GM23248 (cell line): ENCODE data around the gene SACM1L. TPM values are rescaled to one million over a fixed set of nuclear protein-coding genes. Genes with fewer than 3 reads are reported as not detected.
"Not testable (repeated sequence)": the region's sequence is repeated elsewhere in the genome, so short reads cannot be mapped to it uniquely, and the experiment has no call there.

Experiments
- DNase-seq: peaks from one replicate; pipeline ENCODE4 v3.0.0-alpha.2; 2015
- H2AFZ ChIP-seq: fragments of 200-600 bp; sonication (generic); 2 replicates; pipeline ENCODE4 v1.6.1; 2016; ENCODE audit warnings: antibody characterized with exemption
- H3F3A ChIP-seq: fragments of 200-600 bp; sonication (generic); 2 replicates; pipeline ENCODE4 v1.6.1; 2016; ENCODE audit warnings: mild to moderate bottlenecking, antibody characterized with exemption, mixed run types; ENCODE audit not compliant: insufficient read depth
- H3K27ac ChIP-seq: fragments of 200-600 bp; sonication (generic); 2 replicates; pipeline ENCODE4 v1.5.1; 2016; ENCODE audit warnings: mild to moderate bottlenecking
- H3K27me3 ChIP-seq: fragments of 200-600 bp; sonication (generic); replicated peaks from 2 replicates; pipeline ENCODE4 v1.6.1; 2016; ENCODE audit warnings: mild to moderate bottlenecking; ENCODE audit not compliant: insufficient read depth
- H3K36me3 ChIP-seq: fragments of 200-600 bp; sonication (generic); 2 replicates; pipeline ENCODE4 v1.6.1; 2016; ENCODE audit warnings: low read depth, mild to moderate bottlenecking
- H3K4me1 ChIP-seq: fragments of 200-600 bp; sonication (generic); 2 replicates; pipeline ENCODE4 v1.6.1; 2016; ENCODE audit warnings: mild to moderate bottlenecking; ENCODE audit not compliant: insufficient read depth
- H3K4me2 ChIP-seq: fragments of 200-600 bp; sonication (generic); one replicate; pipeline ENCODE4 v1.6.1; 2016; ENCODE audit warnings: mild to moderate bottlenecking; ENCODE audit not compliant: unreplicated experiment
- H3K4me3 ChIP-seq: fragments of 200-600 bp; sonication (generic); 2 replicates; pipeline ENCODE4 v1.5.1; 2016; ENCODE audit warnings: mild to moderate bottlenecking
- H3K79me2 ChIP-seq: fragments of 200-600 bp; sonication (generic); 2 replicates; pipeline ENCODE4 v1.6.1; 2016; ENCODE audit warnings: mild to moderate bottlenecking; ENCODE audit not compliant: insufficient read depth
- H3K9ac ChIP-seq: fragments of 200-600 bp; sonication (generic); 2 replicates; pipeline ENCODE4 v1.6.1; 2016; ENCODE audit warnings: mild to moderate bottlenecking
- H3K9me2 ChIP-seq: fragments of 200-600 bp; sonication (generic); 2 replicates; pipeline ENCODE4 v1.6.1; 2016; ENCODE audit warnings: mixed run types, mild to moderate bottlenecking, moderate library complexity; ENCODE audit not compliant: insufficient read depth
- H3K9me3 ChIP-seq: fragments of 200-600 bp; sonication (generic); one replicate; pipeline ENCODE4 v1.6.1; 2017; ENCODE audit warnings: low read depth
- H4K20me1 ChIP-seq: fragments of 200-600 bp; sonication (generic); 2 replicates; pipeline ENCODE4 v1.6.0; 2016; ENCODE audit not compliant: insufficient read depth
- EZH2 ChIP-seq: fragments of 200-600 bp; sonication (generic); IDR thresholded peaks from 2 replicates; pipeline ENCODE4 v1.6.1; 2018; ENCODE audit warnings: antibody characterized with exemption, mild to moderate bottlenecking; ENCODE audit not compliant: insufficient read depth, poor library complexity, severe bottlenecking
- EZH2phosphoT487 ChIP-seq: fragments of 200-600 bp; sonication (generic); IDR thresholded peaks from 2 replicates; pipeline ENCODE4 v1.6.1; 2018; ENCODE audit warnings: antibody characterized with exemption, moderate library complexity, mild to moderate bottlenecking, low read depth; ENCODE audit not compliant: insufficient read depth
- WGBS, 2 experiments: methylation state at CpG; one replicate each; pipeline ENCODE4 v1.1.6; 2015 to 2017; ENCODE audit warnings: low lambda C conversion rate in 2 of 2, low coverage in 1 of 2; ENCODE audit errors: missing lambda C conversion rate in 2 of 2; 5-methylcytosine and 5-hydroxymethylcytosine counted together
- in situ Hi-C: fragments of 300-500 bp; cut with MboI; formaldehyde crosslinking; loops from 2 replicates; pipeline ENCODE4 v1.15.0; 2020
- polyA plus RNA-seq: library from polyadenylated mRNA; unstranded; fragments of >200 nt; fragmentation: Nextera tagmentation; extraction: Ambion mirVana; gene quantifications from 2 replicates; pipeline ENCODE4 v1.2.1, GENCODE V29; 2016
- total RNA-seq: library from RNA; depleted of rRNA; stranded (reverse); fragments of >200 nt; shearing (Covaris generic); gene quantifications from 2 replicates; pipeline ENCODE4 v1.2.3, GENCODE V29; 2014

SACM1L gene
- total and polyA plus RNA-seq, 2 experiments from 2014 or later = 33.6 to 33.9 TPM

DNA sequence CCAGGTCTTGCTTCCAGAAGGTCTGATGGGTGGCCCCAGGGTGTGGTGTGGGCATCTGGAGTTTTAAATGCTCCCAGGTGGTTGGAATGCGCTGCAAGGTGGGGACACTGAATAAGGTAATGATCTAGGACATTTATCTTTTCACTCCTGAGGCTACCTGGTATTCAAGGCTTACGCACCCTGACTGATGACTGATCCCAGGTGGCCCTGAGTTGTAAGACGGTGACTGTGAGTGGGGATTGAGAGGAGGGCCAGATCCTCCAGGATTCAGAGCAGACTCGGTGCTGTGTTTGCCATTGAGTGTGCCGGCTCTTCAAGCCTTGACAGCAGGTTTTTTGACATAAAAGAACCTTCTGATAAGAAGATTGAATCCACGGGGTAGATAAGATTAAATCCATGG is 66.9 kb downstream of the SACM1L start:
- Histone ChIP-seq H3K9me2 (no peaks in the 10 kb centered on the region), H3K27me3 (peaks cover 10% of the 10 kb centered on the region; the same call in 1 of the 2 replicates), H3K79me2 (no peaks in the 10 kb centered on the region), H3F3A (0 out of 2 replicates have a peak, but pooled peaks cover 4% of the 10 kb centered on the region), H4K20me1 (no peaks in the 10 kb centered on the region), H3K4me3 (no peak overlapping the region), H3K9me3 (no peaks in the 10 kb centered on the region), H2AFZ (no peak overlapping the region), H3K27ac (no peak overlapping the region), H3K36me3 (no peaks in the 10 kb centered on the region), H3K4me1 (no peaks in the 10 kb centered on the region), H3K9ac (no peak overlapping the region), H3K4me2 (no peak overlapping the region)
- DNase-seq = no peak
- TF ChIP-seq EZH2 = no peak
- TF ChIP-seq EZH2phosphoT487 = no peak
- 77 to 78% methylated on average over 6 of the region's 6 CpGs for WGBS, 2 experiments
- in situ Hi-C loops = loop anchor here (25.0 kb wide), 1 partner anchor 606 kb away; the partner anchor contains the start of genes CCR2 and CCR5

DNA sequence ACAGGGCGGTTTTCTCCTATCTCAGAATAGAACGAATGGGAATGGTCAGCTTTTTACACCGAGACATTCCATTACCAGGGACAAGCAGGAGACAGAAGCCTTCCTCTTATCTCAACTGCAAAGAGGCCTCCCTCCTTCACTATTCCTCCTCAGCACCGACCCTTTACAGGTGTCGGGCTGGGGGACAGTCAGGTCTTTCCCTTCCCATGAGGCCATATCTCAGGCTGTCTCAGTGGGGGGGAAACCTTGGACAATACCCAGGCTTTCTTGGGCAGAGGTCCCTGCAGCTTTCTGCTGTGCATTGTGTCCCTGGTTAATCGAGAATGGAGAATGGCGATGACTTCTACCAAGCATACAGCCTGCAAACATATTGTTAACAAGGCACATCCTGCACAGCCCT is 67.9 kb downstream of the SACM1L start:
- H3K79me2 ChIP-seq, DNase-seq, H3K9ac ChIP-seq, H2AFZ ChIP-seq, H3K9me2 ChIP-seq, H3K27ac ChIP-seq, H3K4me1 ChIP-seq, H3K9me3 ChIP-seq, H3K4me3 ChIP-seq, H3F3A ChIP-seq, H3K4me2 ChIP-seq, H4K20me1 ChIP-seq, H3K36me3 ChIP-seq: not testable (repeated sequence)
- WGBS, 2 experiments = 59 to 70% methylated on average over 7 of the region's 7 CpGs
- H3K27me3 ChIP-seq = peaks cover 18% of the 10 kb centered on the region
- in situ Hi-C loops = loop anchor here (25.0 kb wide), 1 partner anchor 605 kb away; the partner anchor contains the start of genes CCR2 and CCR5

DNA sequence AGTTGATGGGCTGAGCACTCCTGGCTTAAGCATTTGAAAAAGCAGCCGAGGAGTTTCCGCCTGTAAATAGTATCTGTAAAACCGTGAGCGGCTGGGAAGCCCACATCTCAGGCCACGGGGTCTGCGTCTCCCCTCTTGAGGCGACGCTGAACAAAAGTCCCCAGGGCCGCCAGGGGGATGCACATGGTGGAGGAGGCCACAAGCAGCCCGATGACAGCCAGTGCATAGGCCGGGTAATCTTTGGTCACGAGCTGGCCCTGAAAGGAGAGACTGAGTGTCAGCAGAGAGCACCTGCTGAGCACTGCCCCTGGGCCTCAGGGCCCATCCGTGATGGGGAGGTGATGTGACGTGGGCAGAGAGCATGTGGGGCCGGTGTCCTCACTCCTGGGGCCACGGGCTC is 69.7 kb downstream of the SACM1L start:
- WGBS, 2 experiments = 63 to 70% methylated on average over 16 of the region's 16 CpGs
- Histone ChIP-seq H3K4me2 (no peak overlapping the region), H4K20me1 (no peaks in the 10 kb centered on the region), H2AFZ (no peak overlapping the region), H3K9me2 (no peaks in the 10 kb centered on the region), H3K27ac (no peak overlapping the region), H3K36me3 (no peaks in the 10 kb centered on the region), H3K4me3 (no peak overlapping the region), H3K4me1 (no peaks in the 10 kb centered on the region), H3K27me3 (peaks cover 18% of the 10 kb centered on the region), H3K9ac (no peak overlapping the region), H3K79me2 (no peaks in the 10 kb centered on the region), H3F3A (0 out of 2 replicates have a peak, but pooled peaks cover 4% of the 10 kb centered on the region), H3K9me3 (no peaks in the 10 kb centered on the region)
- DNase-seq = no peak
- TF ChIP-seq EZH2 (no peak), EZH2phosphoT487 (no peak)
- in situ Hi-C loops = loop anchor here (25.0 kb wide), 1 partner anchor 603 kb away; the partner anchor contains the start of genes CCR2 and CCR5

DNA sequence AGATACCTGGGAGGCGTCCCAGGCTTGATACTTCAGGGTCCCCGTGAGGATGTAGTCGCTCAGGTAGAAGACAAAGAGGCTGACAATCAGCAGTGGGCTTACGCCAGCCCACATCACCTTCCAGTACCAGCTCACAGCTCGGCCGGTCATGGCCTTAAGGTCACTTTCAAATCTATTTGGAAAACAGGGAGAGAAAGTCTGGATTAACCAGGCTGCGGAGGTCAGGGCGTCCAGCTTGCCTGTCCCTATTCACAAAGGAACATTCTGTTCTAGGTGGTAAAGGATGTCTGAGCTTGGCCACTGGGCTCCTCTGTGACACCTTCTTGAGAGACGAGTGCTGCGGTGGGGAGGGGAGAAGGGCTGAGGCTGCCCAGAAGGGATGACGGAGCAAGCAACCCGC is 70.7 kb downstream of the SACM1L start:
- no peak overlapping the region for H3K9ac ChIP-seq
- no peak for DNase-seq
- WGBS, 2 experiments = 70 to 78% methylated on average over 12 of the region's 12 CpGs
- H3K27ac ChIP-seq = no peak overlapping the region
- no peaks in the 10 kb centered on the region for H4K20me1 ChIP-seq
- H3K4me1 ChIP-seq = no peaks in the 10 kb centered on the region
- peaks cover 18% of the 10 kb centered on the region for H3K27me3 ChIP-seq
- no peak overlapping the region for H3K4me3 ChIP-seq
- 0 out of 2 replicates have a peak, but pooled peaks cover 4% of the 10 kb centered on the region for H3F3A ChIP-seq
- TF ChIP-seq EZH2 (no peak), EZH2phosphoT487 (no peak)
- H3K79me2 ChIP-seq = no peaks in the 10 kb centered on the region
- in situ Hi-C loops = loop anchor here (5.0 to 25.0 kb wide), 2 partner anchors 167 to 602 kb away; partner anchors contain the start of genes CCR2 and CCR5
- H3K4me2 ChIP-seq = no peak overlapping the region
- no peaks in the 10 kb centered on the region for H3K36me3 ChIP-seq
- no peaks in the 10 kb centered on the region for H3K9me2 ChIP-seq
- H2AFZ ChIP-seq = no peak overlapping the region
- H3K9me3 ChIP-seq = no peaks in the 10 kb centered on the region
